SJCRH30 (cell line): Measurements from ENCODE around the gene KCNH4. TPM values are rescaled to one million over a fixed set of nuclear protein-coding genes. Genes with fewer than 3 reads are reported as not detected.

Source experiments
- DNase-seq, 2 experiments: peaks; one replicate each; pipeline ENCODE4 v3.0.0-alpha.2; 2015 to 2020
- H3K27ac ChIP-seq: fragments of 250-450 bp; sonication (Bioruptor Pico); 2 replicates; pipeline ENCODE4 v1.5.1; 2020; ENCODE audit warnings: mild to moderate bottlenecking, moderate library complexity
- H3K27me3 ChIP-seq: fragments of 250-450 bp; sonication (Bioruptor Pico); 2 replicates; pipeline ENCODE4 v1.5.1; 2020; ENCODE audit warnings: mild to moderate bottlenecking, moderate library complexity
- H3K36me3 ChIP-seq: fragments of 250-450 bp; sonication (Bioruptor Pico); 2 replicates; pipeline ENCODE4 v1.5.1; 2020; ENCODE audit warnings: mild to moderate bottlenecking, moderate library complexity
- H3K4me1 ChIP-seq: fragments of 250-450 bp; sonication (Bioruptor Pico); 2 replicates; pipeline ENCODE4 v1.5.1; 2020; ENCODE audit warnings: mild to moderate bottlenecking, moderate library complexity
- H3K4me3 ChIP-seq: fragments of 250-450 bp; sonication (Bioruptor Pico); 2 replicates; pipeline ENCODE4 v1.5.1; 2020; ENCODE audit warnings: mild to moderate bottlenecking, moderate library complexity
- H3K9me3 ChIP-seq: fragments of 250-450 bp; sonication (Bioruptor Pico); replicated peaks from 2 replicates; pipeline ENCODE4 v1.5.1; 2020; ENCODE audit warnings: mild to moderate bottlenecking, moderate library complexity
- total RNA-seq: library from RNA; depleted of rRNA; stranded (reverse); fragments of >200 nt; shearing (Covaris generic); gene quantifications from 2 replicates; pipeline ENCODE4 v1.2.3, GENCODE V29; 2014

KCNH4 gene
- total RNA-seq, 1 experiment from 2014 or later, result 0.04 TPM

DNA sequence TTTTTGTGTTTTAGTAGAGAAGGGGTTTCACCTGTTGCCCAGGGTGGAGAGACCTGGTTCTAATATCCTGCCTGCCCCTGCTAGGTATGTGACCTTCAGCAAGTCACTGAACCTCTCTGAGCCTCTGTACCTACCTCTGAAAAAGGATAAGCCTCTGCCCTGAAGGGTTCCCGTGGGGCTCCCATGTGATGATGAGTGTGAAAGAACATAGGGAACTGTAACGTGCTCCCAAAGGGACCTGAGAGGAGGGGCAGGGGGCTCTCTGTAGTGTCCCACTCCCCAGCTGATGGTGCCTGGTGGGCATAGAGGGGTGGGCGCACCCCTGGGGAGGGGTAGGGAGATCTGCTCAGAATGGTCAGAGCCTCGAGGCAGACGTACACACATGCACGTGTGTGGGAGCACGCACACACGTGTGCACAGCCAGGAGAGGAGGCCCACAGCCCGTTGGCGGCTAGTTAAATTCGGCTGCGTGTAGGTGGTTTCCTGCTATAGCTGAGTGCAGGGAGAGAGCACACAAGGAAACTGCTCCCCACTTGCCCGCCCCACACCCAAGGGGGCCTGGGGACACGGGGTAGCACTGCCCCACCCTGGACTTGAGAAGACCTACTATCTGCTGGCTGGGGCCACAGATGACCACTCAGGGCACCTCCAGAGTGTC is 6.7 kb downstream of the KCNH4 start:
- Histone ChIP-seq H3K9me3 (no peaks in the 10 kb centered on the region), H3K4me3 (no peak overlapping the region), H3K27me3 (peaks cover 16% of the 10 kb centered on the region), H3K27ac (no peak overlapping the region), H3K4me1 (no peaks in the 10 kb centered on the region), H3K36me3 (no peaks in the 10 kb centered on the region)
- no peak for DNase-seq

DNA sequence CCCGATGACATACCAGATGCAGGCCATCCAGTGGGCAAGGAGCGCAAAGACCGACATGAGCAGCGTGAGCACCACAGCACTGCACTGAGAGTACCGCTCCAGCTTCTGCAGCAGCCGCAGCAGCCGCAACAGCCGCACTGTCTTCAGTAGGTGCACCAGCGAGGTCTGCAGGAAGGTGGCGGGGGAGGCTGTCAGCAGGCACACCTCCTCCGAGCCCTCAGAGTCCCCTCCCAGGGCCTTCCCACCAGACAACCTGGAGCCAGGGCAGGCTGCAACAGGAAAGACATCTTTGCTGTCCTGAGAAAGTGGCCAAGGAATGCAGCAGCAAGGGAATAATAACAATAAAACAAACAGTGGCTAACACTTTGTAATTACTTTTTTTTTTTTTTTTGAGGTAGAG is 9.1 kb downstream of the KCNH4 start:
- H3K4me1 ChIP-seq, result no peaks in the 10 kb centered on the region
- H3K27me3 ChIP-seq, result peaks cover 16% of the 10 kb centered on the region
- H3K36me3 ChIP-seq, result no peaks in the 10 kb centered on the region
- no peak for DNase-seq
- no peak overlapping the region for H3K27ac ChIP-seq
- H3K4me3 ChIP-seq, result no peak overlapping the region
- H3K9me3 ChIP-seq, result no peaks in the 10 kb centered on the region

DNA sequence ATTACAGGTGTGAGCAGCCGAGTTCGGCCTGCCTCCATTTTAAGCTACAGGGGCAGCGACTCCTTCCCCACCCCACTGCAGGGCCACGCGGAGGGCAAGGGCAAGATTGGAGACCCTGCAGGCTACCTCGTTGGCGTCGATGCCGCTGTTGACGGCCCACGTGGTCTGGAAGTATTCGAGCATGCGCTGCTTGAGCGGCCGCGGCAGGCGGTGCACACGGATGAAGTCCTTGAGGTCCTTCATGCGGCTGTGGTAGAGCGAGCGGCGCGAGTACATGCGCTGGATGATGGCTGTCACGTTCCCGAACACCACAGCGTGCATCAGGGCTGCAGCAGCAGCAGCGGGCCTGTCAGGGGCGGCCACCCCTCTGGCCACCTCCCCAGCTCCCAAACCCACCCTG is 11.6 kb downstream of the KCNH4 start:
- Histone ChIP-seq H3K4me1 (no peaks in the 10 kb centered on the region), H3K27ac (no peak overlapping the region), H3K36me3 (no peaks in the 10 kb centered on the region), H3K4me3 (no peak overlapping the region), H3K27me3 (peaks cover 15% of the 10 kb centered on the region), H3K9me3 (no peaks in the 10 kb centered on the region)
- no peak for DNase-seq

DNA sequence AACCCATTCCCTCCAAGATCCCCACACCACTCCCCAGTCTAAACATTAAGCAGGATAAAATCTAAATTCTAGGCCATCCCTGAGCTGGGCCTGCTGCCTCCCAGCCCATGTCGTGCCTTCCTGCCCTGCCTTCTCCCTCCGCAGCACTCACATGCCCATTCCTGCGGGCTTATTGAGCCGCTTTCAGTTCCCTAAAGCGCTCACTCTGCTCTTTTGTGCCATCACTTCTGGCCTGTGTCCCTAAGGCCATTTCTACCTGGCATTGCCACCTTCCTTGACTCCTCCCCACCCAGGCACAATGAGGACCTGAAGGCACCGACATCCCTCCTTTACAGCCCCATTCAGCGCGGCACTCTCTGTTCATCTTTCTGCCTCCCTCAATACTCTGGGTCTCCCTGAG is 13.1 kb downstream of the KCNH4 start:
- no peak overlapping the region for H3K27ac ChIP-seq
- 0 out of 2 replicates have a peak, but pooled peaks cover 8% of the 10 kb centered on the region for H3K4me1 ChIP-seq
- no peaks in the 10 kb centered on the region for H3K36me3 ChIP-seq
- peaks cover 11% of the 10 kb centered on the region for H3K27me3 ChIP-seq
- no peak for DNase-seq
- no peak overlapping the region for H3K4me3 ChIP-seq
- H3K9me3 ChIP-seq, result no peaks in the 10 kb centered on the region

DNA sequence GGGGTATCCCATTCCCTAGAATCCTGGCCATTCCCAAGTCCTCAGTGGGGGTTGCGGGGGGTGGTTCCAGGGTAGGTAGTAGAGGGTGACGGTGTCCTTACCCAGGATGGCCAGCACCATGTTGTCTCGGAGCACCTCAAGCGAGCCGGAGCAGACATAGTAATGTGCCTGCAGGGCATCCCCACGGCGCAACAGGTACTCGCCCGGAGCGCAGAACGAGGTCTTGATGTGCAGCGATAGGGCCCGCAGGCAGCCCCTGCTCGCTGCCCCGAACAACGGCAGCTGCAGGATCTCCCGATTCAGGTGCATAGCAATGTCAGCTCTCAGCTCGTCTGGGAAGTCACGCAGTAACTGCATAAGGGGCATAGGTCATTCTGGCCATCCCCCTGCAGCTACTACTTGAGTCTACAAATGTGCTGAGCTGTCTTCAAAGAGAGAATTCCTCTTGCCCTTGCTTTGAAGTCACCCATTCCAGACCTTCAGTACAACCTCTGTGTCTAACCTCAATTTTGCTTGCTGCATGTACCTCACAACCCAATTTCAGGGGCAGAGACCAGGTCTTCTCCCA is 14.7 kb downstream of the KCNH4 start:
- Histone ChIP-seq H3K36me3 (no peaks in the 10 kb centered on the region), H3K4me1 (peaks cover 10% of the 10 kb centered on the region; the same call in 1 of the 2 replicates), H3K27me3 (peaks cover 5% of the 10 kb centered on the region; the same call in 1 of the 2 replicates), H3K4me3 (no peak overlapping the region), H3K27ac (no peak overlapping the region), H3K9me3 (no peaks in the 10 kb centered on the region)
- DNase-seq, result no peak

DNA sequence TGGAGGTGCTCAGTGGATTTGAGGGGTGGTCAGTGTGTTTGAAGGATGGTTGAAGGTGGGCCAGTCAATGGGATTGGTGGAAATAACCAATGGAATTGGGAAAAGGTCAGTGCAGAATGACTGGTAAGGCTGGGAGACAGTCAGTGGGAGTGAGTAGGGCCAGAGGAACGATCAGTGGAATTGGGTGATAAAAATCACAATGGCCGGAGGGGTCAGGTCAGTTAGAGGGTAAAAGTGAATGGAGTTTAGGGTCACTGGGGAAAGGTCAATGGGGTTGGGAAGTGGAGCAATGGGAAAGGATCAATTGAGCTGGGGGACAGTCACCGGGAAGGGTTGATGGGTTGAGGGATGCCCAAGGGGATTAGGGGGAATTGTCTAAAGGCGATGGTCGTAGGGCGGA is 15.2 kb downstream of the KCNH4 start:
- Histone ChIP-seq H3K4me1 (peaks cover 10% of the 10 kb centered on the region; the same call in 1 of the 2 replicates), H3K36me3 (no peaks in the 10 kb centered on the region), H3K27ac (no peak overlapping the region)

DNA sequence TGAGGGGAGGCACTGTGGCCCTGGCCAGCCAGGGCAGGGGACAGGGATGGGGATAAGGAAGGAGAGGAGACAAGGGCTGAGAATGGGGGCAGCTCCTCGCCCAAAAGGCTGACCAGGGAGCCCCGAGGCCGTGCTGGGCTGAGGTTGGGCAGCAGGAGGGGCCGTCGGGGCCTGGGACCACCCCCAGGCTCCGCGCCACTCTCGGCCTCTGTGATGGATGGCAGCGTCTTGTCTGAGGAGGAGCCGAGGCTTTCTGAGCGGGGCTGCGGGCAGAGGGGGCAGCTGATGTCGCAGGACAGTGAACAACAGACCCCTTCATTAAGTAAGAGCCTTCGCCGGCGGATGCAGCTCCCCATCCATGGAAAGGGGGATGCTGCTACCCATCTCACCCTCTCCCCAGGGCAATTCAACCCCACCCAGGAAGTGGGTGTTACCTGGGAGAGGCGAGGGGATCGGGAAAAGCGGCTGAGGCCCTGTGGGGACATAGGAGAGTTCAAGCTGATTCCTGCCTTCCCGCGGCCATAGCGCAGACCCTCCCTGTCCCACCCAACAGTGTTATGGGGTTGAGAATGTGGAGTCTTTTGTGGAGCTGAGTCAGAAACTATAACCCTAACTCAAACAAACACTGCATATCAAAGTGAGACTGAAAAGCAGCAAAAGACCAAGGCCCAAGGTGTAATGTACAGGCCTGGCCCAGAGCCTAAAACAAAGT is 17.1 kb downstream of the KCNH4 start:
- Histone ChIP-seq H3K4me1 (peaks cover 10% of the 10 kb centered on the region; the same call in 1 of the 2 replicates), H3K27ac (no peak overlapping the region), H3K36me3 (no peaks in the 10 kb centered on the region), H3K27me3 (no peaks in the 10 kb centered on the region), H3K9me3 (no peaks in the 10 kb centered on the region), H3K4me3 (peak overlapping the region; percentile 36)
- DNase-seq, result peak in 1 of 2 experiments; percentile 42

More for the DNA sequence above, 15.2 kb downstream of the KCNH4 start:
- H3K4me3 ChIP-seq, result no peak overlapping the region
- no peaks in the 10 kb centered on the region for H3K9me3 ChIP-seq
- no peak for DNase-seq
- no peaks in the 10 kb centered on the region; the same call in 1 of the 2 replicates for H3K27me3 ChIP-seq

DNA sequence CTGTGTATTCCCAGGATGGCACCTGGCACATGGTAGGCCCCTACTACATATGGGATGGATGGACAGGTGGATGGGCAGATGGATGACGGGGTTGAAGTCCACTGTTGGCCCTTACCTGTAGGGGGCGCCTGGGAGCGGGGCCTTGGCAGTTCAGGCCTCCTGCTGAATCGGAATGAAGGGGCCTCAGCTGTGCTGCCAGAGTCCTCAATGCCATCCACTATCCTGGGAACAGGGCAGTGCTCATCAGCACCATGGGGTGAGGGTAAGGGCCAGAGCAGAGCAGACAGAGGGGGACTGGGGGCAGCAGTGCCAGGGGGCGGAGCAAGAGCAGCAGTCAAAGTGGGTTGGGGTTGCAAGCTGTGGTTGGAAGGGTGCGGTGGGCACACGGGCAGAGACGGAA is 17.8 kb downstream of the KCNH4 start:
- Histone ChIP-seq H3K27ac (no peak overlapping the region), H3K4me1 (peaks cover 10% of the 10 kb centered on the region; the same call in 1 of the 2 replicates)
- peak; percentile 56 to 76 for DNase-seq

DNA sequence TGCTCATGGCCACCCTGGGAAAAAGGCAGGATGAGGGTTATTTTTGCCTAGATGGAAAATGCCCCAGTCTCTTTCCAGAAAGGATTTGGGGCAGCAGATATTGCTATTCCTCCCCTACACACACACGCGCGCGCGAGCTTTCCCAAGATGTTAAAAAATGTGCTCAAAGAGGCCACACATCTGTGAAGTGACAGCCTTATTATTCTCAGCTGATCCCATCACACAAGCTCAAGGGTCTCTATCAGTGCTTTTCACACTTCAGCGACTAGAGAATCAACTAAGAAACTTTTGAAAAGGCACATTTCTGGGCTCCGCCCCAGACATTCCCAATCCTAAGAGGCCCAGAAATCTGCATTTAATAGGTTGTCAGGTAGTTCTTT is 20.4 kb downstream of the KCNH4 start:
- Histone ChIP-seq H3K27me3 (no peaks in the 10 kb centered on the region), H3K4me3 (no peak overlapping the region), H3K4me1 (peaks cover 10% of the 10 kb centered on the region; the same call in 1 of the 2 replicates), H3K36me3 (no peaks in the 10 kb centered on the region), H3K9me3 (no peaks in the 10 kb centered on the region), H3K27ac (no peak overlapping the region)
- no peak for DNase-seq

More for the DNA sequence above, 17.8 kb downstream of the KCNH4 start:
- no peaks in the 10 kb centered on the region for H3K27me3 ChIP-seq
- no peak overlapping the region for H3K4me3 ChIP-seq
- H3K9me3 ChIP-seq, result no peaks in the 10 kb centered on the region
- H3K36me3 ChIP-seq, result no peaks in the 10 kb centered on the region

DNA sequence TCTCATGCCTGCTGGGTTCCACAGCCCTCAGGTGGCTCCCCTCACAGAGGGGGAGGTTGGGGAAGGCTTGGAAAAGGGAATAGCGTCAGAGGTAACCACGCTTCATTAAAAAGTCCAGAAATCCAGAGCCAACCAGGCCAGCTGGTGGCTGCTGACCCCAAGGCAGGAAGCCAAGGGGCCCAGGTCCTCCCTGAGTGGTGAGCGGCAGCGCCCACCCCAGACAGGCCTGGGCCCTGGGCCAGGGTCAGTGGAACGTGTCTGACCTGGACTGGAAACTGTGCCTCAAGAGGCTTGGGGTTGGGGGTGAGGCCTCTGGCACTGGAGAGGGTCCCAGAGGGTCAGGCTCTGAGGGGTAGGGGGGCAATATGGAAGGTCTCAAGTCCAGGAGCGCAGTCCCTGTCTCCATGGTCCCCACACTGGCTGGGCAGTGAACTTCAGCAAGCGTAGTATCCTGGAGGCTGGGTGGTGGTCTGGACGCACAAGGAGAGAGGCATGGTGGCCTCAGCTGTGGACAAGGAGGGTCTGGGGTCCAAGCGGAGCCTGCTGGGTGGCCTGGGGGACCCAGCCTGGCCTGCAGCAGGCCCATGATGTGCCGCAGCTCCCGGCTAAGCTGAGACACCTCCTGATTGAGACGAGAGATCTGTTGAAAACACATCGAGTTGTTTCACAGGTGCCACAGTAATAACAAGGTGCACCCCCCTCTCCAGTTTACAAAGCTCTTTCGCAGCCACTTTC is 21.0 kb downstream of the KCNH4 start:
- no peaks in the 10 kb centered on the region for H3K27me3 ChIP-seq
- peaks cover 10% of the 10 kb centered on the region; the same call in 1 of the 2 replicates for H3K4me1 ChIP-seq
- H3K36me3 ChIP-seq, result no peaks in the 10 kb centered on the region
- no peak for DNase-seq
- no peak overlapping the region for H3K4me3 ChIP-seq
- H3K9me3 ChIP-seq, result no peaks in the 10 kb centered on the region
- no peak overlapping the region for H3K27ac ChIP-seq

DNA sequence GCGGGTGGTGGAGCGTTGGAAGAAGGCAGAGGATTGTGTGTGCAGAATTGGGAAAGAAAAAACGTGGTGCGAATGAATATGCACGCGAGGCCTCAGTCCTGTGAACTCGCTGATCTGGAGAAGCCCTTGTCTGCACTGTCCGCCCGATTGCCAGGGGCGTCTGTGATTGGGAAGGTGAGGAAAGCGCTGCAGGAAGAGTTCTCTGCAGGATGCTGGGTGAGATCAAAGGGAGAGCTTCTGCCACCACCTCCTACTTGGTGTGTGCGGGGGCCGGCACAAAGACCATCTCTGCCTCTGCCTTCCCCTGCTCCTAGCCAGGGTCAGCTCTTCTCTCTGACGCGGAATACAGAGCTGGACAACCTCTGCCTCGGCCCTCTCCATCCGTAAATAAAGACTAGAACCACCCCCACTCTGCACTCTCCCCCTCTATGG is 25.3 kb downstream of the KCNH4 start:
- no peak for DNase-seq
- Histone ChIP-seq H3K36me3 (no peaks in the 10 kb centered on the region), H3K4me1 (0 out of 2 replicates have a peak, but pooled peaks cover 4% of the 10 kb centered on the region), H3K4me3 (no peak overlapping the region; the same call in 1 of the 2 replicates), H3K9me3 (no peaks in the 10 kb centered on the region), H3K27ac (no peak overlapping the region), H3K27me3 (no peaks in the 10 kb centered on the region)

DNA sequence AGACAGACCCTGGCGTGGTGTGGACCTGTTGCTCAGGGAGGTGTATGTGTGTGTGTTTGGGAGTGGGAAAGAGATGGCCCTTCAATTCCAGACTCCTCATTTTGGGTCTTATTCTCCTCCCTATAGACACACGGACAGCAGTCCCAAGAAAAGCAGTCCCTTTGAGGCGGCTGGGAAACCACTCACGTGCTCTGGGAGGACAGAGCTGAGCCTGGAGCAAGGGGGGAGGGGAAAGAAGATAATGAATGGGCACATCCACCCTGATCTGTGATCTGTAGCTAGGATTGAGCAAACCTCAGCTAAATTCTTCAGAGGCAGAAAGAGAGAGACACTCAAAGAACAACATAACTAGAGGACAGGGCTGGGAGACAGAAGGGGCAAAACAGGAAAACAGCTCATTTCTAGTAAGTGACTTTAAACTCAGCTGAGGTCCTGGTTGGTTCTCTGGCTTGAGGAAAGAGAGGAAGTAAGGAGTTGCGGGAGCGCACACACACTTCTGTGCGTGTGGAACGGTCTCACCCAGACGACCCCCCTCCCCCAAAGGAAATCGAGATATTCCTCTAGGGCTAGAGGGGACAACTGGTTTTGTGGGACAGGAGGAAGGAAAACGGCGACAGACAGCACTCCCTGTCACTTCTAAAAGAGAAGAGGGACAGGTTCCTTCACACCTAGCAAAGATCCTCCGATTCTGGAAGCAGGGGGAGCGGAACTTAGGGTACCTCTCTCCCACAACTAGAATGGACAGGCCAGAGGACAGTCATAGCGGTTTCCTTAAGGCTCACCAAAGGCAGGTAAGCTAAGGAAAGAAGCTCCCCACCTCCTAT is 26.8 kb downstream of the KCNH4 start:
- peak overlapping the region; percentile 92 for H3K4me3 ChIP-seq
- H3K36me3 ChIP-seq, result peaks cover 3% of the 10 kb centered on the region; the same call in 1 of the 2 replicates
- H3K9me3 ChIP-seq, result no peaks in the 10 kb centered on the region
- 0 out of 2 replicates have a peak, but pooled peaks cover 4% of the 10 kb centered on the region for H3K4me1 ChIP-seq
- H3K27me3 ChIP-seq, result no peaks in the 10 kb centered on the region
- DNase-seq, result peak in 1 of 2 experiments; percentile 23
- peak overlapping the region; percentile 41 for H3K27ac ChIP-seq

DNA sequence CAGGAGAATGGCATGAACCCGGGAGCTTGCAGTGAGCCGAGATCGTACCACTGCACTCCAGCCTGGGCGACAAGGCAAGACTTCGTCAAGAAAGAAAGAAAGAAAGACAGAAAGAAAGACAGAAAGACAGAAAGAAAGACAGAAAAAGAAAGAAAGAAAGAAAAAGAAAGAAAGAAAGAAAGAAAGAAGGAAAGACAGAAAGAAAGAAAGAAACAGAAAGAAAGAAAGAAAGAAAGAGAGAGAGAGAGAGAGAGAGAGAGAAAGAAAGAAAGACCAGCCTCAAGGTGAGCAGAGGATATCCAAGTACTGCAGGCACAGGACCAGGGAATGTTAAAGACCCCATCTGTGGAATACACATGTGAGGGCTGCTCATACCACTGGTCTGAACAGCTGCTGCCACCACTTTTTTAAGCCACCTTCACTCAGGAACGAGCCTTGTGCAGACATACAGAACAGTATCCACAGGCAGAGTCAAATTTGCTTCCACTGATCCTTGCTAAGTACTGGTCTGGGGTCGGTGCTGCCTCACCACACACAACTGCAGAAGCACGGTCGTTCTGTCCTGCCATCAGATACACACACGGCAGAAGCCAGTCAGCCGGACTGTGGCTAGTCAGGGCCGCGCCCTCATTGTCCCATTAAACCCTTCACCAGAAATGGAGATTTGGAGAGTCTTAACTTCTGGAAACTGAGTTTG is 33.9 kb downstream of the KCNH4 start:
- peaks cover 4% of the 10 kb centered on the region; the same call in 1 of the 2 replicates for H3K4me1 ChIP-seq
- H3K27ac ChIP-seq, result no peak overlapping the region
- peak in 1 of 2 experiments; percentile 22 for DNase-seq
- H3K36me3 ChIP-seq, result peaks cover 7% of the 10 kb centered on the region
- no peak overlapping the region for H3K4me3 ChIP-seq
- no peaks in the 10 kb centered on the region for H3K9me3 ChIP-seq
- H3K27me3 ChIP-seq, result no peaks in the 10 kb centered on the region
